ENCODE measurements around the gene URAD.
A peak's percentile ranks its signal among the peaks of the same experiment; 100 is the strongest.

URAD gene

GRCh38 chr13:27953676-27954405, 34.7 kb downstream of the URAD start:
- Histone ChIP-seq H3K79me2 (ENCODE audit: insufficient read depth, low read length) (no peaks in the 10 kb centered on the region), H3K36me3 (ENCODE audit: insufficient read depth, low read length) (no peaks in the 10 kb centered on the region), H3K9ac (ENCODE audit: low read depth, low read length, poor library complexity, severe bottlenecking) (peak overlapping the region; percentile 67), H3F3A (ENCODE audit: low read depth) (no peaks in the 10 kb centered on the region), H3K4me2 (ENCODE audit: low read depth, low read length, poor library complexity, severe bottlenecking) (peak overlapping the region; percentile 63), H3K9me3 (ENCODE audit: insufficient read depth, low read depth, low read length) (no peaks in the 10 kb centered on the region), H4K20me1 (ENCODE audit: insufficient read depth, low read length, poor library complexity, severe bottlenecking) (no peaks in the 10 kb centered on the region), H3K9me2 (replicated peaks; ENCODE audit: low read depth, low read length) (no peaks in the 10 kb centered on the region), H3K4me3 (ENCODE audit: low read length, poor library complexity, severe bottlenecking) (peak overlapping the region; percentile 81), H3K4me1 (ENCODE audit: insufficient read depth, low read length, poor library complexity, severe bottlenecking) (peaks cover 5% of the 10 kb centered on the region), H2AFZ (ENCODE audit: low read length) (peak overlapping the region; percentile 98), H3K27me3 (ENCODE audit: insufficient read depth, low read length, poor library complexity, severe bottlenecking) (no peaks in the 10 kb centered on the region)
- peak; percentile 74 for TF ChIP-seq CTCF (conservative IDR thresholded peaks at IDR 0.05; ENCODE audit: low read length)
- no peak for TF ChIP-seq EZH2phosphoT487 (IDR thresholded peaks at IDR 0.05; ENCODE audit: borderline replicate concordance)

- Histone ChIP-seq H3K27me3 (ENCODE audit: insufficient read depth, low read length, poor library complexity, severe bottlenecking) (no peaks in the 10 kb centered on the region), H3K4me1 (ENCODE audit: insufficient read depth, low read length, poor library complexity, severe bottlenecking) (peaks cover 5% of the 10 kb centered on the region), H4K20me1 (ENCODE audit: insufficient read depth, low read length, poor library complexity, severe bottlenecking) (no peaks in the 10 kb centered on the region), H3K4me2 (ENCODE audit: low read depth, low read length, poor library complexity, severe bottlenecking) (peak overlapping the region; percentile 63), H3K79me2 (ENCODE audit: insufficient read depth, low read length) (no peaks in the 10 kb centered on the region), H3K36me3 (ENCODE audit: insufficient read depth, low read length) (no peaks in the 10 kb centered on the region), H3K9me2 (replicated peaks; ENCODE audit: low read depth, low read length) (no peaks in the 10 kb centered on the region), H2AFZ (ENCODE audit: low read length) (peak overlapping the region; percentile 98), H3F3A (ENCODE audit: low read depth) (no peaks in the 10 kb centered on the region), H3K4me3 (ENCODE audit: low read length, poor library complexity, severe bottlenecking) (peak overlapping the region; percentile 81), H3K9me3 (ENCODE audit: insufficient read depth, low read depth, low read length) (no peaks in the 10 kb centered on the region), H3K9ac (ENCODE audit: low read depth, low read length, poor library complexity, severe bottlenecking) (peak overlapping the region; percentile 67)
- TF ChIP-seq CTCF (conservative IDR thresholded peaks at IDR 0.05; ENCODE audit: low read length), result no peak
- TF ChIP-seq EZH2phosphoT487 (IDR thresholded peaks at IDR 0.05; ENCODE audit: borderline replicate concordance), result no peak
Observed at GRCh38 chr13:27952876-27953675, 35.4 kb downstream of the URAD start.

GRCh38 chr13:27942972-27943371, 45.5 kb downstream of the URAD start:
- Histone ChIP-seq H3K27me3 (ENCODE audit: insufficient read depth, low read length, poor library complexity, severe bottlenecking) (no peaks in the 10 kb centered on the region), H3K4me3 (ENCODE audit: low read length, poor library complexity, severe bottlenecking) (no peak overlapping the region), H3F3A (ENCODE audit: low read depth) (no peaks in the 10 kb centered on the region), H2AFZ (ENCODE audit: low read length) (no peak overlapping the region), H3K9me2 (replicated peaks; ENCODE audit: low read depth, low read length) (no peaks in the 10 kb centered on the region), H3K4me1 (ENCODE audit: insufficient read depth, low read length, poor library complexity, severe bottlenecking) (no peaks in the 10 kb centered on the region), H4K20me1 (ENCODE audit: insufficient read depth, low read length, poor library complexity, severe bottlenecking) (no peaks in the 10 kb centered on the region), H3K36me3 (ENCODE audit: insufficient read depth, low read length) (no peaks in the 10 kb centered on the region), H3K9me3 (ENCODE audit: insufficient read depth, low read depth, low read length) (peaks cover 4% of the 10 kb centered on the region; the same call in 1 of the 2 replicates), H3K4me2 (ENCODE audit: low read depth, low read length, poor library complexity, severe bottlenecking) (no peak overlapping the region), H3K9ac (ENCODE audit: low read depth, low read length, poor library complexity, severe bottlenecking) (no peak overlapping the region), H3K79me2 (ENCODE audit: insufficient read depth, low read length) (no peaks in the 10 kb centered on the region)
- TF ChIP-seq EZH2phosphoT487 (IDR thresholded peaks at IDR 0.05; ENCODE audit: borderline replicate concordance) (no peak), CTCF (conservative IDR thresholded peaks at IDR 0.05; ENCODE audit: low read length) (no peak)

All from Loucy (cell line).